C4-2B (cell line): ENCODE data around the gene NFIA.

Experiments used
- CTCF ChIP-seq: fragments of 450-650 bp; conservative IDR thresholded peaks from 2 replicates; pipeline ENCODE4 v1.5.1; 2017; ENCODE audit warnings: mild to moderate bottlenecking
- ZFX ChIP-seq: fragments of 450-650 bp; IDR thresholded peaks from 2 replicates; pipeline ENCODE4 v1.6.1; 2017

DNA sequence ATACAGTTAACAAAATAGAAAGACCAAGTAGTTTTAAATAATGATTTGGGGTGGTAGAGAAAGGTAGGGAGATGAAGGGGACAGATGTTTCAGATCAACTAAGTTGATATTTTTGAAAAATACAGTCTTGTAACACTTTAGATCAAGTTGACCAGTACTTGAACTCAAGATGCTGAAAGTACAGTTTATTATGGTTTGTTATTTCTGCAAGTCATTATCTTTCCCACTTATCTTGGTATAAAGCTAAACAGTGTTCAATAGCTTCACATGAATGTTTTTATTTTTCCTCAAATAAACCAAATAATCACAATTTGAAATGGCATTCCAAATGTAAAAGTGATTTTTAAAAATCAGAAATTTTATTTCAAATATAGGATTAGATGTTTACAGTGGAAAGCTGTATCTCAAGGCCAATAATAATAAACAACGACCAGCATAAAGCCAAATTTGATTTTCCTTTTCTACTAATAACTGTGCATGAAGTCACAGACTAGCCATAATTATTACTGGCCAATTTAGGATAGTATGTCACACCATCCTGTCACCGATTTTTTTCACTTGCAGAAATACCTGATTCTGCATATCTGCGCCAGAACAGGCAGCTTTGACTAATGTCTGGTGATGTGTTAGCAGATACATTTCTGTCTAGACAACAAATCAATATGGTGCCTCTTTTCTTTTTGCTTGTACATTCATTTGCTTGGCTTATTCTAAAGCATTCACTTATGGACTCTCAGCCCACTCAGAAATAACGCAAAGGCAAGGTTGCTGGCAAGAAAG lies 322.4 kb downstream of the NFIA start:
- no peak for TF ChIP-seq CTCF
- TF ChIP-seq ZFX = no peak
